ENCODE results near the gene BRS3. TPM values are rescaled to one million over a fixed set of nuclear protein-coding genes. Genes with fewer than 3 reads are reported as not detected.

The BRS3 gene
- total and polyA plus RNA-seq, 10 of the 15 experiments (the other 5 are each of a cell fraction or from before 2014, with no cell fraction given) = not detected

DNA sequence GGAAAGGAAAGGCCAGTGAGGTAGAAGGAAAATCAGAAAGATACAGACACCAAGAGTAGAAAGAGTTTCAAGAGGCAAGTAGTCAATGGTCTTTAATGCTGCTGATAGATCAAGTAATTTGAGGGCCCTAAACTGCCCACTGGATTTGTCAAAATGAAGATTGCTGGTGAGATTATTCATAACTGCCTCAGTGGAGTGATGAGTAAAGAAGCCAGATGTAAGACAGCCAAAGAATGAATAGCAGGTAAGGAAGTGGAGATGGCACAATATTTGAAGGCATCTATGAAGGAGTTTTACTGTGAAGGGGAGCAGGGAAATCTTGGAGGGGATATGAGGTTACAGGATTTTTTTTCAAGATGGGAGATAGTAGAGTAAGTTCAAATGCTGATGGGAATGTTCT, 39.8 kb upstream of the BRS3 start (continued):
- no peak for TF ChIP-seq SKIL (IDR thresholded peaks at IDR 0.05; ENCODE audit: low read depth, poor library complexity, severe bottlenecking)

DNA sequence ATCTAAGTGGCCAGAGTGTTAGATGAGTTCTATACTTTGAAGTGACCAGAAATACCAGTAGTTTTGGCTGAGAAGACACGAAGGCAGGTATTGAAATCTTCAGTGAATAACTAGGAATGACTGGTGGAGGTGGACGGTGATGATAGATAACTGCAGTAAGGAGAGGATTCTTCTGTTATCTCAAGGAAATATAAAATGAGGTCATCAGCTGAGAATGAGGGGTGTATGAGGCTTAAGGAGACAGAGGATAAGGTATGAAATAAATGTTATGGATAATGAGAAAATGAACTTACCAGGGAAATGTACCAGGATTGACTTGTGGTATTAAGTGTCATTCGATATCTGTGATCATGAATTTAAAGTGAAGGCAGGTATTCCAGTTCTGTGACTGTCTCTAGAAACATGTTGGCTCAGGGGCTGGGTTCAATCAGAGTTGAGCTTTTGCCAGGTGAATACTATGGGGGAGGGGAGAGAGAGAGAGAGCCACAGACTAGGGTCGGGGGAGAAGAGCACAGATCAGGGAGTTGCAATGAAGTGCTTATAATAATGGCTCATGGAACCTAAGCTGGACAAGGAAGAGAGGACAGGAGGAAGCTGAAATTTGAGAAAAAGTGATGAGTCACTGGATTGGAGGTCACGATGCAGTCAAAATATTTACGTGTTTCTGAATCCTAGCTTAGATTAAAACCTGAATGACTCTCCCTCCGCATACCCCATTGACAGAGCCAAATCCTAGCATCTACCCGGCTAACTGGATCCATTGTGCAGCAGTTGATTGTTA, 37.5 kb upstream of the BRS3 start:
- no peak overlapping the region for H3K4me3 ChIP-seq
- no peaks in the 10 kb centered on the region for H3K27me3 ChIP-seq (replicated peaks in 1 of 2; ENCODE audit: control insufficient read depth in 2 of 2, insufficient read depth in 2 of 2, low read length in 1 of 2)
- in situ Hi-C loops (cut with MboI) (no loop called here), intact Hi-C loops (cut with micrococcal nuclease; ENCODE audit: unreplicated experiment) (no loop called here)
- POLR2A ChIA-PET = no interaction called here
- CTCF ChIA-PET = no interaction called here
- no peaks in the 10 kb centered on the region for H3K4me1 ChIP-seq (ENCODE audit: control insufficient read depth, insufficient read depth, low read length)
- no peak for TF ChIP-seq ZBTB4 (CRISPR knock-in tag; IDR thresholded peaks at IDR 0.05)
- no peak for TF ChIP-seq STAT1 (conservative IDR thresholded peaks at IDR 0.05)
- TF ChIP-seq POU2F2 (IDR thresholded peaks at IDR 0.05; ENCODE audit: borderline replicate concordance, low read depth, low read length) = no peak
- TF ChIP-seq FOS (IDR thresholded peaks at IDR 0.05; ENCODE audit: borderline replicate concordance, extremely low read depth, insufficient read length) = no peak
- TF ChIP-seq NR2F1 (conservative IDR thresholded peaks at IDR 0.05) = no peak
- no peak for TF ChIP-seq RUNX3 (IDR thresholded peaks at IDR 0.05; ENCODE audit: low read length)
- TF ChIP-seq IRF4 (IDR thresholded peaks at IDR 0.05; ENCODE audit: low read depth, low read length) = no peak
- TF ChIP-seq, protein P1, sequence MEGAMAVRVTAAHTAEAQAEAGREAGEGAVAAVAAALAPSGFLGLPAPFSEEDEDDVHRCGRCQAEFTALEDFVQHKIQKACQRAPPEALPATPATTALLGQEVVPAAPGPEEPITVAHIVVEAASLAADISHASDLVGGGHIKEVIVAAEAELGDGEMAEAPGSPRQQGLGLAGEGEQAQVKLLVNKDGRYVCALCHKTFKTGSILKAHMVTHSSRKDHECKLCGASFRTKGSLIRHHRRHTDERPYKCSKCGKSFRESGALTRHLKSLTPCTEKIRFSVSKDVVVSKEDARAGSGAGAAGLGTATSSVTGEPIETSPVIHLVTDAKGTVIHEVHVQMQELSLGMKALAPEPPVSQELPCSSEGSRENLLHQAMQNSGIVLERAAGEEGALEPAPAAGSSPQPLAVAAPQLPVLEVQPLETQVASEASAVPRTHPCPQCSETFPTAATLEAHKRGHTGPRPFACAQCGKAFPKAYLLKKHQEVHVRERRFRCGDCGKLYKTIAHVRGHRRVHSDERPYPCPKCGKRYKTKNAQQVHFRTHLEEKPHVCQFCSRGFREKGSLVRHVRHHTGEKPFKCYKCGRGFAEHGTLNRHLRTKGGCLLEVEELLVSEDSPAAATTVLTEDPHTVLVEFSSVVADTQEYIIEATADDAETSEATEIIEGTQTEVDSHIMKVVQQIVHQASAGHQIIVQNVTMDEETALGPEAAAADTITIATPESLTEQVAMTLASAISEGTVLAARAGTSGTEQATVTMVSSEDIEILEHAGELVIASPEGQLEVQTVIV (IDR thresholded peaks at IDR 0.05; ENCODE audit: borderline replicate concordance, partially characterized antibody) = no peak
- TF ChIP-seq RELA (IDR thresholded peaks at IDR 0.05; ENCODE audit: borderline replicate concordance, partially characterized antibody) = no peak
- no peak for TF ChIP-seq CREB1 (IDR thresholded peaks at IDR 0.05; ENCODE audit: low read depth)
- no peak overlapping the region for H3K27ac ChIP-seq (ENCODE audit: control insufficient read depth, insufficient read depth)
- no TSS peak for BruUV-seq (replicated peaks)
- RAD21 ChIA-PET (ENCODE audit: unreplicated experiment) = no interaction called here
- SMC1A ChIA-PET (ENCODE audit: uncharacterized antibody, unreplicated experiment) = no interaction called here
- H3K9me3 ChIP-seq (replicated peaks; ENCODE audit: control insufficient read depth, insufficient read depth, low read length) = no peaks in the 10 kb centered on the region
- ATAC-seq = no peak
- H3K4me2 ChIP-seq (ENCODE audit: control insufficient read depth, insufficient read depth) = no peak overlapping the region
- WGBS (ENCODE audit: insufficient coverage, insufficient replicate concordance, low lambda C conversion rate, missing lambda C conversion rate) = 54% methylated on average over 8 of the region's 8 CpGs
- no peaks in the 10 kb centered on the region for H3K79me2 ChIP-seq (ENCODE audit: control insufficient read depth, insufficient read depth, low read length)
- no peak for DNase-seq (ENCODE audit: low read depth, low spot score)
- no peaks in the 10 kb centered on the region for H4K20me1 ChIP-seq (ENCODE audit: control insufficient read depth, insufficient read depth)
- no peak overlapping the region for H3K9ac ChIP-seq (ENCODE audit: control insufficient read depth, insufficient read depth, low read length)
- no peak for FAIRE-seq
- H3K36me3 ChIP-seq (ENCODE audit: control insufficient read depth in 2 of 2, insufficient read depth in 2 of 2, low read length in 1 of 2) = no peaks in the 10 kb centered on the region
- H2AFZ ChIP-seq (ENCODE audit: control insufficient read depth, low read depth, low read length) = no peak overlapping the region

All from GM12878 (cell line).